ENCODE results near the gene CFAP65. TPM values are rescaled to one million over a fixed set of nuclear protein-coding genes. Genes with fewer than 3 reads are reported as not detected.

CFAP65 gene
- polyA plus RNA-seq, 3 donors: not detected

DNA sequence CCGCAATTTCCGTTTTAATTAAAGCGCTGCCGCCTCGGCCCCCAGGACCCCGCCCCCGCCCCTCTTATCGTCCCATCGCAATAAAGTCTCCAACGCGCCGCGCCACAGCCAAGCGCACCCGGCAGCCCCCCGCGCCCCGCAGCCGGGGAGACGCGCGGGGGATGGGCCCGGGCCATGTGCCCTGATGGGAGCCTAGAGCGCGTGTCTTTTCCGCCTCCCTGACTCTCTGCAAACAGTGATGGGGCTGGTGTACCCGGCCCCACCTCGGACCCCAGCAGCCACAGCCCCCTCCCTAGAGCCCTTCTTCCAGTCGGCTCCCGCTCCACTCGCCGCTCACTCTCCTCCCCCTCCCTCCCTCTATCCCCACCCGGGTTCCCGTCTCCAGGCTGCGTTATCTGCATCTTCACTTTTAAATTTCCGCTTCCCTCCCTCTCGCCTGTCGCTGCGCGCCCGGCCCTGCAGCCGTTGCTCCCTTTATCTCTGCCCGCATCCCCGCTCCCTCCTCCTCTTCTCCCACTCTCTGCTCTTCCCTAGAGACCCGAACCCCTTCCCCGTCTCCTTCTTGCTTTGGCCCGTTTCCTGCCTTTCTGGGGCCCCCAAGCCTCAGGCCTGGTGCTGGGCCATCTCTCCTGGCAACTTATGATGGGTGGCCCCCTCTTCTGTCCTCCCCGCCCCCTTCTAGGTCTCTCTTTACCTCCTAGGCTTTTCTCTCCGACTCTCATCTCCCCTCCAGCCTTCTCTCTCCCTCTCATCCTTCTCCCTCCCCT, 55.8 kb downstream of the CFAP65 start:
- H3K27me3 Mint-ChIP-seq (ENCODE audit: low read depth in 3 of 3): peaks cover 87 to 98% (median 89%) of the 10 kb centered on the region in 3 donors
- H3K79me2 ChIP-seq (ENCODE audit: insufficient read depth, low read length): no peaks in the 10 kb centered on the region
- no peaks in the 10 kb centered on the region for H4K20me1 ChIP-seq (ENCODE audit: insufficient read depth, low read length)
- no peak overlapping the region for H3K9ac ChIP-seq (ENCODE audit: insufficient read depth, low read length, poor library complexity, severe bottlenecking)
- no peak overlapping the region for H3K27ac ChIP-seq (ENCODE audit: low read depth in 1 of 2, low read length in 2 of 2)
- intact Hi-C loops (cut with micrococcal nuclease): no loop called here
- H3K9me3 Mint-ChIP-seq: peaks cover 0 to 25% (median 7%) of the 10 kb centered on the region in 7 donors
- peaks cover 8 to 17% of the 10 kb centered on the region in 2 donors for H3K4me1 ChIP-seq (ENCODE audit: control insufficient read depth in 1 of 2, insufficient read depth in 2 of 2, low read length in 2 of 2)
- peaks cover 0 to 7% of the 10 kb centered on the region in 2 donors for H3K36me3 Mint-ChIP-seq
- H2AFZ ChIP-seq (ENCODE audit: insufficient read depth, low read depth, low read length, poor library complexity, severe bottlenecking): no peak overlapping the region
- no peak overlapping the region for H3K4me3 ChIP-seq (replicated peaks in 1 of 3; ENCODE audit: low read depth in 2 of 3, low read length in 3 of 3)
- H3K4me2 ChIP-seq (replicated peaks; ENCODE audit: extremely low read depth, low read length, poor library complexity, severe bottlenecking): no peak overlapping the region
- H3K36me3 ChIP-seq (replicated peaks in 1 of 2; ENCODE audit: control insufficient read depth in 1 of 2, insufficient read depth in 2 of 2, low read length in 2 of 2): no peaks in the 10 kb centered on the region
- H3K4me3 Mint-ChIP-seq: peak overlapping the region; percentile 16 to 63
- H3K4me1 Mint-ChIP-seq: peaks cover 16% of the 10 kb centered on the region
- H3K27me3 ChIP-seq (ENCODE audit: control insufficient read depth in 2 of 2, insufficient read depth in 2 of 2, low read length in 2 of 2): peaks cover 77 to 93% of the 10 kb centered on the region in 2 donors
- H3K9me3 ChIP-seq (replicated peaks in 1 of 2; ENCODE audit: control insufficient read depth in 1 of 2, insufficient read depth in 1 of 2, low read length in 2 of 2): peaks cover 0 to 29% of the 10 kb centered on the region in 2 donors
- TF ChIP-seq, protein P1, sequence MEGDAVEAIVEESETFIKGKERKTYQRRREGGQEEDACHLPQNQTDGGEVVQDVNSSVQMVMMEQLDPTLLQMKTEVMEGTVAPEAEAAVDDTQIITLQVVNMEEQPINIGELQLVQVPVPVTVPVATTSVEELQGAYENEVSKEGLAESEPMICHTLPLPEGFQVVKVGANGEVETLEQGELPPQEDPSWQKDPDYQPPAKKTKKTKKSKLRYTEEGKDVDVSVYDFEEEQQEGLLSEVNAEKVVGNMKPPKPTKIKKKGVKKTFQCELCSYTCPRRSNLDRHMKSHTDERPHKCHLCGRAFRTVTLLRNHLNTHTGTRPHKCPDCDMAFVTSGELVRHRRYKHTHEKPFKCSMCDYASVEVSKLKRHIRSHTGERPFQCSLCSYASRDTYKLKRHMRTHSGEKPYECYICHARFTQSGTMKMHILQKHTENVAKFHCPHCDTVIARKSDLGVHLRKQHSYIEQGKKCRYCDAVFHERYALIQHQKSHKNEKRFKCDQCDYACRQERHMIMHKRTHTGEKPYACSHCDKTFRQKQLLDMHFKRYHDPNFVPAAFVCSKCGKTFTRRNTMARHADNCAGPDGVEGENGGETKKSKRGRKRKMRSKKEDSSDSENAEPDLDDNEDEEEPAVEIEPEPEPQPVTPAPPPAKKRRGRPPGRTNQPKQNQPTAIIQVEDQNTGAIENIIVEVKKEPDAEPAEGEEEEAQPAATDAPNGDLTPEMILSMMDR (IDR thresholded peaks at IDR 0.05): no peak
- DNase-seq: no peak
- H3K27ac Mint-ChIP-seq: no peak overlapping the region
- WGBS (ENCODE audit: insufficient coverage): 3% methylated on average over 41 of the region's 49 CpGs

DNA sequence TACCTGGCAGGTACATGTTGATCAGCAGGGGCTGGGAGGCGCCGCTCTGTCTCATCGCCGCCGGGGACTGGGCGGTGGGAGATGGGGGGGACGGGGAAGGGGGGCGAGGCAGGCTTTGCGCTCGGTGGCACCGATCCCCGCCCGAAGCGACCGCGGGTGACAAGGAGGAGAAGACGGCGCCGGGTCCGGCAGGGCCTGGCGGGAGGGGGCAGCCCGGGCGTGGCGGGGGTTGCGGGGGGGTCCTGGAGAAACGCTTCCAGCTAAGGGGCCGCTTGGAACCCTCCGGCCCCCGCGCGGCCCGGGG, 56.3 kb downstream of the CFAP65 start, which contains the start of gene FEV:
TSS of gene FEV (minus strand) at position 164 of the 304 bp plus-strand sequence. CDS start at position 55, 109 bp downstream.
- H3K27me3 ChIP-seq (ENCODE audit: control insufficient read depth in 2 of 2, insufficient read depth in 2 of 2, low read length in 2 of 2): peaks cover 72 to 91% of the 10 kb centered on the region in 2 donors
- peak within 1 kb of the TSS; percentile 16 to 84 for H3K4me3 Mint-ChIP-seq
- peaks cover 0 to 7% of the 10 kb centered on the region in 2 donors for H3K36me3 Mint-ChIP-seq
- H3K9me3 ChIP-seq (replicated peaks in 1 of 2; ENCODE audit: control insufficient read depth in 1 of 2, insufficient read depth in 1 of 2, low read length in 2 of 2): peaks cover 0 to 29% of the 10 kb centered on the region in 2 donors
- H3K4me3 ChIP-seq (replicated peaks in 1 of 3; ENCODE audit: low read depth in 2 of 3, low read length in 3 of 3): no peak within 1 kb of the TSS
- H3K36me3 ChIP-seq (replicated peaks in 1 of 2; ENCODE audit: control insufficient read depth in 1 of 2, insufficient read depth in 2 of 2, low read length in 2 of 2): no peaks in the 10 kb centered on the region
- peaks cover 86 to 98% (median 88%) of the 10 kb centered on the region in 3 donors for H3K27me3 Mint-ChIP-seq (ENCODE audit: low read depth in 3 of 3)
- no peak within 1 kb of the TSS for H3K4me2 ChIP-seq (replicated peaks; ENCODE audit: extremely low read depth, low read length, poor library complexity, severe bottlenecking)
- TF ChIP-seq, protein P1 (IDR thresholded peaks at IDR 0.05): no peak
- H3K9ac ChIP-seq (ENCODE audit: insufficient read depth, low read length, poor library complexity, severe bottlenecking): no peak within 1 kb of the TSS
- H3K9me3 Mint-ChIP-seq: peaks cover 0 to 22% (median 9%) of the 10 kb centered on the region in 7 donors
- H3K4me1 ChIP-seq (ENCODE audit: control insufficient read depth in 1 of 2, insufficient read depth in 2 of 2, low read length in 2 of 2): peaks cover 8 to 20% of the 10 kb centered on the region in 2 donors
- no peak within 1 kb of the TSS for H2AFZ ChIP-seq (ENCODE audit: insufficient read depth, low read depth, low read length, poor library complexity, severe bottlenecking)
- peak within 1 kb of the TSS in 1 of 7 donors; percentile 9 for H3K27ac Mint-ChIP-seq
- intact Hi-C loops (cut with micrococcal nuclease): no loop called here
- H3K79me2 ChIP-seq (ENCODE audit: insufficient read depth, low read length): no peaks in the 10 kb centered on the region
- no peak within 1 kb of the TSS for H3K27ac ChIP-seq (ENCODE audit: low read depth in 1 of 2, low read length in 2 of 2)
- WGBS (ENCODE audit: insufficient coverage): 1% methylated on average over 32 of the region's 32 CpGs
- peaks cover 19% of the 10 kb centered on the region for H3K4me1 Mint-ChIP-seq
- DNase-seq: no peak
- H4K20me1 ChIP-seq (ENCODE audit: insufficient read depth, low read length): no peaks in the 10 kb centered on the region
